GM15510 (cell line): ENCODE data around the gene MACROD1.

Experiments used
- POLR2A ChIP-seq: IDR thresholded peaks from 3 replicates; pipeline ENCODE4 v1.6.1; 2011; ENCODE audit warnings: borderline replicate concordance; ENCODE audit not compliant: insufficient read length; ENCODE audit errors: extremely low read depth

The MACROD1 gene

DNA sequence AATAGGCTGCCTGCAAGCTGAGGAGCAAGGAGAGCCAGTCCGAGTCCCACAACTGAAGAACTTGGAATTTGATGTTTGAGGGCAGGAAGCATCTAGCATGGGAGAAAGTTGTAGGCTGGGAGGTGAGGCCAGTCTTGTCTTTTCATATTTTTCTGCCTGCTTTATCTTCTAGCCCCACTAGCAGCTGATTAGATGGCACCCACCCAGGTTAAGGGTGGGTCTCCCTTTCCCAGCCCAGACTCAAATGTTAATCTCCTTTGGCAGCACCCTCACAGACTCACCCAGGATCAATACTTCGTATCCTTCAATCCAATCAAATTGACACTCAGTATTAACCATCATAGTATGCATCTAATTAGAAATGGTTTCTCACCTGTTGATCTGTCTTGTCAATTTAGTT, 196.5 kb downstream of the MACROD1 start:
- TF ChIP-seq POLR2A, result no peak

DNA sequence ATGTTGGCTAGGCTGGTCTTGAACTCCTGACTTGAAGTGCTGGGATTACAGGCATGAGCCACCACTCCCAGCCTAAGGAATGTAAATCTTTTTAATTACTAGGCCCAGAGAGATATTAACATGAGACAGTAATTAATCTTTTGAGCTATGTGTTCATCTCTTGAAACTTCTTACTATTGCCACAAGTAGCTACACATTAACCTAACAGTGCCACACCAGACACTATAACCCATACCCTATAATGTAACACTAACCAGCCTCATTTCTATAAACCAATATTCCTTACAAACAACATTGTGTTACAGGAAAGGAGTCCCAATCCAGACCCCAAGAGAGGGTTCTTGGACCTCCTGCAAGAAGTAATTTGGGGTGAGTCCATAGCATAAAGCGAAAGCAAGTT, 199.5 kb downstream of the MACROD1 start:
- TF ChIP-seq POLR2A, result no peak

DNA sequence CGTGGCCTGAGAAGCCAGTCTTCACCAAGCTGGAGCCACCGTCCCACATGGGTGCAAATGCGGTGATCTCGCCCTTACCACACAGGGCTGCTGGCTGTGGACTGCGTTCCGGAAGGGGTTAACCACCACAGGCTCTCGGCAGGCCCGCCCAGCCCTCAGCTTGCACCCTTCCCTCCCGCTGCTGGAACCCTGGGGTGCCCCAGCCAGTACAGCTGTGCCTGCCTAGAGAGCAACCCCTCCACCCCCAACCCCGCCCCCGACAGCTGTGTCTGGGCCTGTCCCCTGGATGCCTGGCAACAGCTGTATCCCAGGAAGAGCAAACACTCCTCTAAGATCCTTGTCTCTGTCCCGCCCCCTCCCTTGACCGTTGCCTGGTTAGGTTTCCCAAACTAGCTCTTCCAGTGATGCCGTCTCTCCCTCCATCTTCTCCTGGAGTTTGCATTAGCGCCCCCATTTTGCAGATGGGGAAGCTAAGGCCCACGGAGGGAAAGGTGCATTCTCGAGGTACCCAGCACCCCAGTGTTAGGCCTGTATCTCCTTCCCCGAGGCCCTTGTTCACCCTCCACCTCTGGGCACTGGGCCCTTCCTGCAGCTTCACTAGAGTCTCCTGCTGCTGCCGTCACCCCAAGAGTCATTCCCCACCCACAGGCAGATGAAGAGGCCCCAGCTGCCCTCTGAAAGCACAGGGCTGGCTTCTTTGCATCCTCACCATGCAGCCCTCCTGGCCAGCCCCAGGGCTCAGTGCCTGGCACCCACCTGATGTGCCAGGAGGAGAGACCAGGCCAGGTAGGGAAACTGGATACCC, 204.1 kb downstream of the MACROD1 start:
- no peak for TF ChIP-seq POLR2A

DNA sequence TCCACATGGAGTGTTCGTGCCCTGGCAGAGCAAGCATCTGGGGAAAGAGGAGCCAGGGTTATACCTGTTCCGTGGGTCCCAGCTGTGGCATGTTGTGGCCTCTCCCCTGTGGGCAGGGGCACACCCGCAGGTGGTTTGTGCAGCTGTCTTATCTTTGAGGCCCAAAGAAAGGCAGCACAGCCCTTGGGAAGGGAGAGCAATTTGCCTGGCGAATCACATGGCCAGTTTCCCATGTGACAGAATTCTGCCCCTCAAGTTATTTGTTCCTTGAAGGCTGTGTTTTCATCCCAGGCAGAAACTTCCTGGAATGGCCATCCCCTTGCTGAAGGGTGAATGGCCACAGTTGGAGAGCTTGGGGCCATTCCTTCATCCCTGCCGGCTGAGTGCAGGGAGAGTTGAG, 207.9 kb downstream of the MACROD1 start:
- no peak for TF ChIP-seq POLR2A

DNA sequence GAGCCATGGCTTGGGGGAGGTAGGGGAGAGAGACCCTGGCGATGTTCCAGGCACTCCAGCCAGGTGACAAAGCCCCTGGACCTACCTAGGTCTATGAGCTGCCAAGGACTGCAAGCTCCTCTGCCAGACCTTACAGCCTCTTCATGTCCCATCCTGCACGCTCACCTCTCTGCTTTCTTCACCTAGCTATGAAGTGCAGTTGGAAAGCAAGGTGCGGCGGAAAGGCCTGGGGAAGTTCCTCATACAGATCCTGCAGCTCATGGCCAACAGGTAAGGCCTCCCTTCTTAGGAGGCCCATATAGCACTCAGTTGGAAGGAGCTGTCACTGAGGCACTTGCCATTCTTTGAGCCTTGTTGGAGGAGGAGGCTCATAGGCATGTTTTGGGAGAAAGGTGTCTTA, 213.3 kb downstream of the MACROD1 start:
- TF ChIP-seq POLR2A, result no peak

DNA sequence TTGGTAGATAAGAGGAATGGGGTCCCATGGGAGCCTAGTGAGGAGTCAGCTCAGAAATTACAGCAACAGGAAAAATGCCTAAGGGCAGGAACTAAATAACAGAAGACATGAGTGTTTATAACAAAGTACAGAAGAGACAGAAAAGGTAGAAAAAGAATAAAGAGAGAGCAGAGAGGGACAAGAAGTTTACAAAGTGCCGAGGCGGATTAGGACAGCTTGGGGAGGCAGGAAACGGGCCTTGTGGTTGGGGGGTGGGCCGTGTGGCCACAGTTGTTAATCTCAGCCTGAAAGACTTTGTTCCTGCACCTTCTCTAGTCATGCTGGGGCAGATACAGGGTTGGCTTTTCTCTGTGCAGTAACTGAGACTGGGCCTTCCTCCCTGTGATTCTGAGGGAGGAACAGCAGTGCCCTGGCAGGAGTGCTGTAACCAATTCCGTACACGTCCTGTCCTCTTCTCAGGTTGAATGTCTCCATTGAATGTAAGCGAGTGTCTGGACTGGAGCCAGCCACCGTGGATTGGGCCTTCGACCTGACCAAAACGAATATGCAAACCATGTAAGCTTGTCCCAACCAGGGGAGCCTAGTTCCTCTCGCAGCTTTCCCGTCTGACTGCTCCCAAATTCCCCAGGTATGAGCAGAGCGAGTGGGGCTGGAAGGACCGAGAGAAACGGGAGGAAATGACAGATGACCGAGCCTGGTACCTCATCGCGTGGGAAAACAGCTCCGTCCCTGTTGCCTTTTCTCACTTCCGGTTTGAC, 214.0 kb downstream of the MACROD1 start:
- TF ChIP-seq POLR2A, result no peak
